Neutrophil (primary cell): ENCODE data around the gene EXOSC6.
A peak's percentile ranks its signal among the peaks of the same experiment; 100 is the strongest.
"Not testable (repeated sequence)": the region's sequence is repeated elsewhere in the genome, so short reads cannot be mapped to it uniquely, and the experiment has no call there.

ENCODE experiments used
- H3K27ac ChIP-seq: fragments of 200-600 bp; sonication (generic); 2 replicates; pipeline ENCODE4 v1.5.1; 2016; ENCODE audit warnings: mild to moderate bottlenecking, moderate library complexity
- H3K27me3 ChIP-seq: fragments of 200-600 bp; sonication (generic); 2 replicates; pipeline ENCODE4 v1.6.0; 2016; ENCODE audit warnings: mild to moderate bottlenecking
- H3K36me3 ChIP-seq: fragments of 200-600 bp; sonication (generic); 2 replicates; pipeline ENCODE4 v1.5.1; 2017
- H3K4me1 ChIP-seq, 2 experiments: fragments of 200-600 bp in 1 of 2; sonication (generic) in 1 of 2; 1 replicate in 1 of 2; 2 replicates in 1 of 2; pipeline versions ENCODE4 v1.5.1 to v1.6.1; 2013 to 2016; ENCODE audit warnings: low read depth in 1 of 2, low read length in 1 of 2, mild to moderate bottlenecking in 1 of 2, moderate library complexity in 1 of 2; ENCODE audit not compliant: control insufficient read depth in 1 of 2, insufficient read depth in 1 of 2
- H3K4me3 ChIP-seq, 2 experiments: fragments of 200-600 bp in 1 of 2; sonication (generic) in 1 of 2; 1 replicate in 1 of 2; 2 replicates in 1 of 2; pipeline ENCODE4 v1.5.1; 2013 to 2016; ENCODE audit warnings: low read depth in 1 of 2, low read length in 1 of 2, mild to moderate bottlenecking in 1 of 2, moderate library complexity in 1 of 2
- H3K9me3 ChIP-seq: fragments of 200-600 bp; sonication (generic); 2 replicates; pipeline ENCODE4 v1.5.1; 2016
- CTCF ChIP-seq: fragments of 200-600 bp; sonication (generic); IDR thresholded peaks from 2 replicates; pipeline ENCODE4 v1.5.1; 2016; ENCODE audit warnings: antibody characterized with exemption

The EXOSC6 gene

GRCh38 chr16:70290949-70291519 is 39.3 kb upstream of the EXOSC6 start:
- TF ChIP-seq CTCF = no peak

GRCh38 chr16:70289229-70290094 is 37.7 kb upstream of the EXOSC6 start, which contains the start of gene AARS1:
AARS1 (minus strand) TSS chr16:70289506; CDS start chr16:70282763, 6,743 bp downstream.
- Histone ChIP-seq H3K27me3 (no peaks in the 10 kb centered on the region), H3K4me3 (peak within 1 kb of the TSS; percentile 80 to 94)

More at GRCh38 chr16:70290949-70291519, 39.3 kb upstream of the EXOSC6 start:
- Histone ChIP-seq H3K4me3 (no peak overlapping the region), H3K27ac (no peak overlapping the region), H3K4me1 (peaks cover 11 to 14% of the 10 kb centered on the region in 2 experiments), H3K36me3 (no peaks in the 10 kb centered on the region), H3K27me3 (no peaks in the 10 kb centered on the region), H3K9me3 (no peaks in the 10 kb centered on the region)

GRCh38 chr16:70287304-70287971 is 35.7 kb upstream of the EXOSC6 start:
- not testable (repeated sequence) for H3K27ac ChIP-seq, H3K36me3 ChIP-seq, H3K4me3 ChIP-seq

More at GRCh38 chr16:70289229-70290094, 37.7 kb upstream of the EXOSC6 start, which contains the start of gene AARS1:
- Histone ChIP-seq H3K27ac (peak within 1 kb of the TSS; percentile 65), H3K4me1 (peaks cover 11 to 14% of the 10 kb centered on the region in 2 experiments), H3K9me3 (no peaks in the 10 kb centered on the region), H3K36me3 (no peaks in the 10 kb centered on the region)
- TF ChIP-seq CTCF = peak; percentile 32

GRCh38 chr16:70276392-70276791 is 24.7 kb upstream of the EXOSC6 start:
- Histone ChIP-seq H3K4me1 (no peaks in the 10 kb centered on the region), H3K27me3 (no peaks in the 10 kb centered on the region), H3K27ac (no peak overlapping the region), H3K9me3 (no peaks in the 10 kb centered on the region), H3K4me3 (no peak overlapping the region), H3K36me3 (peaks cover 21% of the 10 kb centered on the region)
- no peak for TF ChIP-seq CTCF

More at GRCh38 chr16:70287304-70287971, 35.7 kb upstream of the EXOSC6 start:
- H3K27me3 ChIP-seq, H3K9me3 ChIP-seq: not testable (repeated sequence)
- peaks cover 11 to 14% of the 10 kb centered on the region in 2 experiments for H3K4me1 ChIP-seq

GRCh38 chr16:70271696-70272095 is 20.0 kb upstream of the EXOSC6 start:
- H3K27me3 ChIP-seq = no peaks in the 10 kb centered on the region
- no peak for TF ChIP-seq CTCF
- no peak overlapping the region for H3K27ac ChIP-seq
- H3K9me3 ChIP-seq = no peaks in the 10 kb centered on the region
- H3K36me3 ChIP-seq = peaks cover 22% of the 10 kb centered on the region
- H3K4me1 ChIP-seq = no peaks in the 10 kb centered on the region
- no peak overlapping the region for H3K4me3 ChIP-seq
